ENCODE results near the gene PRIMA1. TPM values are rescaled to one million over a fixed set of nuclear protein-coding genes. Genes with fewer than 3 reads are reported as not detected.

PRIMA1 gene
- polyA plus RNA-seq, 1 of the 3 experiments (the other 2 are of a cell fraction) = 0.18 TPM

DNA sequence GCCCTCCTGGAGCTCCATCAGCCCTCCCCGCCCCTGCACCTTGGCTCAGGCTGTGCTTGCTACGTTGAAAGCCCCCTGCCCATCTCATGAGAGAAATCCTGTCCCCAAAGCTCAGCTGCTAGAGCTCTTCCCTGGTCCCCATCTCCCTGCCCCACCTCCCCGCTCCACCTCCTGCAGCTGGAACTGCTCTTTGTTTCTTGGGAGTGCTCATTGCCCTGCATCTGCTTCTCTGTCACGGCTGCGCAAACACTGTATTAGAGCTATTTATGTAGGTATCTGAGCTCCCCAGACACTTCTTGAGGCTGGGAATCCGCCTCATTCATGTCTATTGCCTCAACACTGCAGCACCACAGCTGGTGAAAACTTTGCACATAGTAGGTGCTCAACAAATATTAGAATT, 32.8 kb upstream of the PRIMA1 start:
- Histone ChIP-seq H3K27me3 (ENCODE audit: insufficient read depth) (no peaks in the 10 kb centered on the region), H3K4me1 (ENCODE audit: control insufficient read depth in 1 of 2, insufficient read depth in 2 of 2, low read depth in 1 of 2, low read length in 1 of 2) (no peaks in the 10 kb centered on the region; a peak in 1 of 4 replicates), H3K36me3 (replicated peaks in 1 of 2; ENCODE audit: control insufficient read depth in 1 of 2, insufficient read depth in 2 of 2, low read length in 1 of 2) (no peaks in the 10 kb centered on the region), H3K9me3 (no peaks in the 10 kb centered on the region), H3K4me2 (no peak overlapping the region), H3F3A (replicated peaks; ENCODE audit: insufficient read depth) (no peaks in the 10 kb centered on the region), H3K27ac (ENCODE audit: low read depth in 2 of 2, low read length in 1 of 2) (no peak overlapping the region), H3K79me2 (ENCODE audit: insufficient read depth) (no peaks in the 10 kb centered on the region), H3K4me3 (ENCODE audit: low read depth in 2 of 2, low read length in 1 of 2) (no peak overlapping the region), H3K9ac (no peak overlapping the region), H4K20me1 (ENCODE audit: insufficient read depth) (no peaks in the 10 kb centered on the region), H2AFZ (ENCODE audit: low read depth) (no peak overlapping the region), H3K9me2 (no peaks in the 10 kb centered on the region)
- 47% methylated on average over 4 of the region's 6 CpGs for WGBS (ENCODE audit: low lambda C conversion rate)
- no peak for TF ChIP-seq PBX3 (IDR thresholded peaks at IDR 0.05)
- TF ChIP-seq GATA2 (CRISPR knock-in tag; IDR thresholded peaks at IDR 0.05) = no peak
- TF ChIP-seq MEF2A (IDR thresholded peaks at IDR 0.05; ENCODE audit: borderline replicate concordance, low read depth) = no peak
- TF ChIP-seq, protein P1, sequence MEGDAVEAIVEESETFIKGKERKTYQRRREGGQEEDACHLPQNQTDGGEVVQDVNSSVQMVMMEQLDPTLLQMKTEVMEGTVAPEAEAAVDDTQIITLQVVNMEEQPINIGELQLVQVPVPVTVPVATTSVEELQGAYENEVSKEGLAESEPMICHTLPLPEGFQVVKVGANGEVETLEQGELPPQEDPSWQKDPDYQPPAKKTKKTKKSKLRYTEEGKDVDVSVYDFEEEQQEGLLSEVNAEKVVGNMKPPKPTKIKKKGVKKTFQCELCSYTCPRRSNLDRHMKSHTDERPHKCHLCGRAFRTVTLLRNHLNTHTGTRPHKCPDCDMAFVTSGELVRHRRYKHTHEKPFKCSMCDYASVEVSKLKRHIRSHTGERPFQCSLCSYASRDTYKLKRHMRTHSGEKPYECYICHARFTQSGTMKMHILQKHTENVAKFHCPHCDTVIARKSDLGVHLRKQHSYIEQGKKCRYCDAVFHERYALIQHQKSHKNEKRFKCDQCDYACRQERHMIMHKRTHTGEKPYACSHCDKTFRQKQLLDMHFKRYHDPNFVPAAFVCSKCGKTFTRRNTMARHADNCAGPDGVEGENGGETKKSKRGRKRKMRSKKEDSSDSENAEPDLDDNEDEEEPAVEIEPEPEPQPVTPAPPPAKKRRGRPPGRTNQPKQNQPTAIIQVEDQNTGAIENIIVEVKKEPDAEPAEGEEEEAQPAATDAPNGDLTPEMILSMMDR (IDR thresholded peaks at IDR 0.05) = no peak
- TF ChIP-seq RXRA (IDR thresholded peaks at IDR 0.05; ENCODE audit: borderline replicate concordance, low read depth) = no peak
- TF ChIP-seq TCF12 (IDR thresholded peaks at IDR 0.05) = no peak
- no peak for TF ChIP-seq RAD21 (IDR thresholded peaks at IDR 0.05; ENCODE audit: low read length)
- no peak for TF ChIP-seq RFX5 (IDR thresholded peaks at IDR 0.05; ENCODE audit: low read length)
- TF ChIP-seq TEAD4 (IDR thresholded peaks at IDR 0.05; ENCODE audit: borderline replicate concordance, insufficient read depth) = no peak
- TF ChIP-seq RCOR1 (IDR thresholded peaks at IDR 0.05; ENCODE audit: low read length) = no peak
- no peak for TF ChIP-seq USF1 (IDR thresholded peaks at IDR 0.05; ENCODE audit: borderline replicate concordance, low read depth)
- TF ChIP-seq SIN3A (IDR thresholded peaks at IDR 0.05; ENCODE audit: borderline replicate concordance, low read depth, low read length) = no peak
- no peak for TF ChIP-seq USF2 (IDR thresholded peaks at IDR 0.05; ENCODE audit: borderline replicate concordance, low read depth, low read length)
- no peak for TF ChIP-seq FOXM1 (IDR thresholded peaks at IDR 0.05; ENCODE audit: low read depth)
- TF ChIP-seq YY1 (IDR thresholded peaks at IDR 0.05; ENCODE audit: low read depth) = no peak
- TF ChIP-seq CHD2 (IDR thresholded peaks at IDR 0.05; ENCODE audit: low read length, partially characterized antibody) = no peak
- no peak for TF ChIP-seq ELF1 (IDR thresholded peaks at IDR 0.05)
- POLR2A ChIA-PET = no interaction called here
- CTCF ChIA-PET = interaction anchor here (0.7 to 1.8 kb wide), 4 partner anchors 19 to 166 kb away, joined by 3 to 5 read pairs (median 4); no protein-coding TSS in a partner anchor
- no peak for DNase-seq

All from SK-N-SH (cell line).